Renal pelvis (tissue), 4 donors: ENCODE measurements around the gene APLP1. TPM values are rescaled to one million over a fixed set of nuclear protein-coding genes. Genes with fewer than 3 reads are reported as not detected.
"Not testable (repeated sequence)": the region's sequence is repeated elsewhere in the genome, so short reads cannot be mapped to it uniquely, and the experiment has no call there.

Experiments used
- DNase-seq: peaks from one replicate; pipeline ENCODE4 v3.0.0-alpha.2; 2013
- polyA plus RNA-seq, 3 donors: library from polyadenylated mRNA; unstranded; fragments of 120-200 nt; gene quantifications; one replicate each; pipeline ENCODE4 v1.2.1, GENCODE V29; 2013; ENCODE audit not compliant: insufficient read length in 3 of 3

APLP1 gene
- polyA plus RNA-seq, 3 donors = 26.6 to 29.2 (median 29.1) TPM

DNA sequence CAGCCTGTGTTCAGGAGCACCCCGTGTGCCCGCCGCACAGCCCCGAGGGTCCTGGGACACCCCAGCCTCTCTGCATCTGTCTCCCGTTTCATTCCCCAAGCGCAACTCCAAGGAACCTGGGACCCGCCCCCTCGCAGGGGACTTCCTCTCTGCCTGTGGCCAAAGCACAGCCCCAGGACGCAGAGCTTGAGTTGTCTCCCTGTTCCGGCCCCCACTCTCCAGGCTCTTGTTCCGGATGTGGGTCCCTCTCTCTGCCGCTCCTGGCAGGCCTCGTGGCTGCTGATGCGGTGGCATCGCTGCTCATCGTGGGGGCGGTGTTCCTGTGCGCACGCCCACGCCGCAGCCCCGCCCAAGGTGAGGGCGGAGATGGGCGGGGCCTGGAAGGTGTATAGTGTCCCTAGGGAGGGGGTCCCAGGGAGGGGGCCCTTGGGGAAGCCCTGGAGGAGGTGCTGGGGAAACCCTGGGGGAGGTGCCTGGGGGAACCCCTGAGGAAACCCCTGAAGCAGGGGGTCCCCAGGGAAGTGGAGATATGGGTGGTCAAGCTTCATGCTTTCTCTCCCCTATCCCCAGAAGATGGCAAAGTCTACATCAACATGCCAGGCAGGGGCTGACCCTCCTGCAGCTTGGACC, 35.3 kb downstream of the APLP1 start:
- DNase-seq = peak; percentile 62

DNA sequence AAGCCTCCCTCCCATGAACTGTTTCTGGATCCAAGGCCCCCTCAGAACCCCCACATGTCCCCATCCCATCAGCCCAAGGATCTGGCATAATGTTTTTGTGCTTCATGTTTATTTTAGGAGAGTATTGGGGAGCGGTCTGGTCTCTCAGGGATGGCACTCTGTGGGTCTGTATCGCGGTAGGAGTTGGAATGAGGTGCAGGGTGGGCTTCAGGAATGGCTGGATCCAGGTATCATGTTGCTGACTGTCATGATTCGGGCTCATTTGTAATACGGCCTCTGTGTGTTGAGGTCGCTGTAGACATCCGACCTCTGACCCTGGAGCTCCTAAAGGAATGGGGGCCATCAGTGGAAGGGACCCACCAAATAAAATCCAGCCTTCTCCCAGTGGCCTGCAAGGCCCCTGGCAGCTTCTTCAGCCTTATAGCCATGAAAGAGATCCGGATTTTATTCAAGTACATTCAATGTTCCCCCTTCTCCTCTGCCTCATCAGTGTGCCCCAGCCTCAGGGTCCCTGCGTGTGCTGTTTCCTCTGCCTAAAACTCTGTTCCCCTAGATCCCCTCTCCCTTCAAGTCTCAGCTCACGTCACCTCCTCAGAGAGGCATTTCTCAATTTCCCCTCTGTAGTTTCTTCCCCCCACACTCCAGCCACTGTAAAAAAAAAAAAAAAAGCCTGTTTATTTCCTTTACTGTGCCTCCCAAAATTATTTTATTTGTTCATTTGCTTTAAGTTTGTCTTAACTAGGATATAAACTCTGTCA, 36.1 kb downstream of the APLP1 start:
- DNase-seq = no peak

DNA sequence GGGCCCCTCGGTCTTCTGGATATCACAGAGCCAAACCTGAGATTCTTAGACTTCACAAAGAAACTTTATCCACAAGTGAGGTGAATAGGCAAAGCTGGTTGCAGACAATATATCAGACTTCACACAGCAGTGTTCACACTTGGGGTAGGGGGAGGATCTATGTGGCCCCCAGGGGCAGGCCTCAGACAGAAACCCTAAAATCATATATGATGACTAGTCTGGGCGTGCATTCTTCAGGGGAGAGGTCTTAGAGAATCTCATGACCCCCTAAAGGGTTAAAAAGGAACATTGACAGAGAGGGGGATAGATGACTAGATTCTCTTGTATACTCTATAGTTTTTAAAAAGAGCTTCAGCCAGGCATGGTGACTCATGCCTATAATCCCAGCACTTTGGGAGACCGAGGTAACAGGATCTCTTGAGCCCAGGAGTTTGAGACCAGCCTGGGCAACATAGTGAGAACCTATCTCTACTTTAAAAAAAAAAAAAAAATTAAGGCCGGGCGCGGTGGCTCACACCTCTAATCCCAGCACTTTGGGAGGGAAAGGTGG, 36.9 kb downstream of the APLP1 start:
- DNase-seq = no peak

DNA sequence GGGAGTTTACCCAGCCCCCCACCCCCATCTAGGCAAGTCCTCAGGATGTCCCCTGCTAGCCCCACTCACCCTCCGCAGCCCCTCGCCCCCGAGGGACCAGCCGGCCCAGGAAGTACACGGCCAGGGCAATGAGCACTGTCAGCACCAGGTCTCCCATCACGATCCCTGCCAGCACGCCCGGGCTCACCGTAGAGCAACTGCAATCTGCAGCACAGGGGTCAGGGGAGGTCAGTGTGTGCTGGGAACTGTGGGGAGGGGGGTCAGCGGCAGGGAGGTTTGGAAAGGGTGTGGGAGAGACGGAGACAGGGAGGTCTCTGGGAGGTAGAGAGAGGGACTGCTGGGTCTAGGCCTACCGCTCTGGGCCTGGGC, 39.0 kb downstream of the APLP1 start:
- no peak for DNase-seq

DNA sequence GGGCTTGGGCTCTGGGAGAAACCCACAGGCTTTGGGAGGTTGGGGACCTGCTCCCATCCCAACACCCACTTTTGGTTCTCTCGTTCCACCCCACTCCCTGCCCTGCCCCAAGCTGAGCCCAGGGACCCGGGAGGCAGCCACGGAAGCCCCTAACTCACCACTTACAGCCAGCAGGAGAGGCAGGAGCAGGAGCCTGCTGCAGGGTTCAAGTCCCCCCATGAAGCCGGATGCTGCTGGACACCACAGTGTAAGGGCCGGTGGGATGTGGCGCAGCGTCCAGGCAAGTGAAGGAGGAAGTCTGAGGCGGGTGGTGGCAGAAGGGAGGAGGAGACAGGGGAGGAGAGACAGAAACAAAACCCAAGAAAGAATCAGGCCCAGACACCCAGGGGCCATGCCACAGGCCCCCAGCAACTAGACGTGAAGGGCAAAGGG, 39.7 kb downstream of the APLP1 start, which contains the start of gene TYROBP:
Gene TYROBP (minus strand): TSS at position 286 of the 432 bp plus-strand sequence. CDS start 67 bp downstream, at position 219.
- DNase-seq = no peak

DNA sequence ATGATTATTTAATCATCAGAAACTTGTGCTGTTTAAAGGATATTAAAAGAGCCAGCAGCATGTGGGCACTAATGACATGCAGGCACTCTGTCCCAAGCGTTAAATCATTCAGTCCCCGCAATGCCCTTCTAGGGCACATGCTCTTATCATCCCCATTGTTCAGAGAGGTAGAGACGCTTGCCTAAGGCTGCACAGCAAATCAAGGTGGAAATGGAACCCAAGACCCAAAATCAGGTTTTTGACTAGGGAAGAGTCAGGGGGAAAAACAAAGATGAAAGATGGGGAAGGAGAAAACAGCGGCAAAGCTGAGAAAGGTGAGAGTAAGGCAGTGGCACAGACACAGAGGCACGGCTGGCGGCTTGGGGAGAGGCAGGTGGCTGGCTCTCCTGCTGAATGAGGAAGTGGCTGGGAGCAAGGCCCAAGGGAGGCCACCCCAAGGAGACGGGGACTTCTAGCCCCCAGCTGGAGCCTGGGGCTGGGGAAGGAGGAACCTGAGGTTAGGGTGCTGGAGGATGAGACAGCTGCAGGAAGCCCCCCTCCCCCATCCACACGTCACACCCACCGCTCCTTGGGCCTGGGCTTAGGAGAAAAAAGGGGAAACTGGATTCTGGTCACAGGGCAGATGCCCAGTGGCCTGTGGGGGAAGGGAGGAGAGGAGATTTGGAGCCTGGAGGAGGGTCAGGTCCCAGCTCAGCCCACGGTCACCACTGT, 40.8 kb downstream of the APLP1 start:
- DNase-seq = no peak

DNA sequence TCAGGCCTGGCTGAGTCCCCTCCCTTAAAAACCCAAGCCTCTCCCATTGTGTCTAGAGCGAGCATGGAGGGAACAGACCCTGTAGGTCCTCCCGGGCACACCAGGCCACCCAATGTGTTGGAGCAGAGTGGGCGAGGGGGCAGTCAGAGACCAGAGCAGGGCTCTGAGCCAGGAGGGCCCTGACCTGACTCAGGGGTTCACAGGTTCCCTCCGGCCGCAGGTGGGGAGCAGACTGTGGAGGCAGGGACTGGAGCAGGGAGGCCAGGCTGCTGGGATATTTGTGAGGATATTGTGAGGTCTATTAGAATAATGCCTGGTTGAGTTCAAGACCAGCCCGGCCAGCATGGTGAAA, 41.3 kb downstream of the APLP1 start:
- DNase-seq = no peak

DNA sequence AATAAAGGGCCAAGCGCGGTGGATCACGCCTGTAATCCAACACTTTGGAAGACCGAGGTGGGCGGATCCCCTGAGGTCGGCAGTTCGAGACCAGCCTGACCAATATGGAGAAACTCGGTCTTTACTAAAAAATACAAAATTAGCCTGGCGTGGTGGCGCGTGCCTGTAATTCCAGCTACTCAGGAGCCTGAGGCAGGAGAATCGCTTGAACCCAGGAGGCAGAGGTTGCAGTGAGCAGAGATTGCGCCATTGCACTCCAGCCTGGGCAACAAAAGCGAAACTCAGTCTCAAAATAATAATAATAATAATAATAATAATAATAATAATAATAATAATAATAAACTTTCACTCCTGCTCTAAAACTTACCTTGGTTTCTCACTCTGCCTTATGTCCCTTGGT, 42.0 kb downstream of the APLP1 start:
- not testable (repeated sequence) for DNase-seq

DNA sequence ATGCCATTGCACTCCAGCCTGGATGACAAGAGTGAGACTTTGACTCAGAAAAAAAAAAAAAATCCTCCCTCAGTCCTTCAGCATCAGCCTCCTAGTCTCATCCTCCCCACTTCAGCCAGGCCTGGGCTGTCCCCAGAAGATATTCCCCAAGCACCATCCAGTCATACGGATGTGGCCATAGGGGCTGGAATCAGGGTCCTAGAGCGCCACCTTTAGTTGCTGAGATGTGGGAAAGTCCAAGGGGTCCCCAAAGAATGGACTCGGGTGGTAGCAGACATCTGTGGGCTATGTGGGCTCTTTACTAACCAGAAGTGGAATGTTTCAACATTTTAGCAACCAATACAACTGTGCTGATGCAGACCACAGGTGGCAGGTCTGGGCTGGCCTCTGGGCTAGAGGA, 42.8 kb downstream of the APLP1 start:
- no peak for DNase-seq

DNA sequence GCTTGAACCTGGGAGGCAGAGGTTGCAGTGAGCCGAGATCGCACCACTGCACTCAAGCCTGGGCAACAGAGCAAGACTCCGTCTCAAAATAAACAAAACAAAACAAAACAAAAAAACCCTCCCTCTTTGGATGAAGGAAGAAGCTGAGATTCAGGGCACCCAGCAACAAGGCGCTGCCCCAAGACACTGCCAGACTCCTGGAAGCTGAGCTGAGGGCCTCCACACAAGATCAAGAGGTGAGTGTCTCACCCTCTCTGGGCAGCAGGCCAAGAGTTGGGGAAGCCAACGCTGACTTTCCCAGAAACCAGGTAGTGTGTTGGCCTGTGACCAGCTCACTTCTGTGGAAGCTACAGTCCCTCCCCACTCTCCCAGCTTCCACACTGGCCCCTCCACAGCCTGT, 43.4 kb downstream of the APLP1 start:
- no peak for DNase-seq

DNA sequence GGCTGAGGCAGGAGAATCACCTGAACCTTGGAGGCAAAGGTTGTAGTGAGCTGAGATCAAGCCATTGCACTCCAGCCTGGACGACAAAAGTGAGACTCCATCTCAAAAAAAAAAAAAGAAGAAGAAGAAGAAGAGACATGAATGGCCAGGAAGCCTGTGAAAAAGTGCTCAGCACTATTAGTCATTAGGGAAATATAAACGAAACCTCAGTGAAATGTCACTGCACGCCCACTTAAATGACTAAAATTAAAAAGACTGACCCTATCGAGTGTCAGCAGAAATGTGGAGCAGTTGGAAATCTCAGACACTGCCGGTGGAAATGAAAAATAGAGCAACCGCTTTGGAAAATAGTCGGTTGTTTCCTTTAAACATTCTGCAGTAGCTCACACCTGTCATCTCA, 45.2 kb downstream of the APLP1 start:
- DNase-seq = no peak

DNA sequence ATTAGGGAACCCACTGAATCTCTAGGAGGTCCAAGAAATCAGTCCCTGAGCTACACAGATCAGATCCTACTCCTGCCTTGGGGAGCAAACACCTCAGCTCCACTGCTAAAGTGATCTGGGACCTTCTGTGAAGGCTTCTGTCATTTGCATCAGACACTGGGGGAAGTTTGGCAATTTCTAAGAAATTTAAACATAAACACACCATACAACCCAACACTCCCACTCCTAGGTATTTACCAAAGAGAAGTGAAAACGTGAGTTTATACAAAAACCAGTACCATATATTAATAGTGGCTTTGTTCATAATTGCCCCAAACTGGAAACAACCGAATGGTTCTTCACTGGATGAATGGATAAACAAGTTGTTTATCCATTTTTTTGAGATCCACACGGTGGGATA, 47.1 kb downstream of the APLP1 start:
- DNase-seq = no peak

DNA sequence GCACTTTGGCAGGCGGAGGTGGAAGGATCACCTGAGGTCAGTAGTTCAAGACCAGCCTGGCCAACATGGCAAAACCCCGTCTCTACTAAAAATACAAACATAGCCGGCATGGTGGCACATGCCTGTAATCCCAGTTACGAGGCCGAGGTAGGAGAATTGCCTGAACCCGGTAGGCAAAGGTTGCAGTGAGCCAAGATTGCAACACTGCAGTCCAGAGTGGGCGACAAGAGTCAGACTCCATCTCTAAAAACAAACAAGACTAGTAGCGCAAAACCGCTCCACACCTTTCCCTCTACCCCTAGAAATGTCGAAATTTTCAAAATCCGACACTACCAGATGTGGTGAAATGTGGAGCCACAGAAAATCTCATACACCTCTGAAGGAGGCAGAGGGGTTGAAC, 50.9 kb downstream of the APLP1 start:
- DNase-seq = no peak

DNA sequence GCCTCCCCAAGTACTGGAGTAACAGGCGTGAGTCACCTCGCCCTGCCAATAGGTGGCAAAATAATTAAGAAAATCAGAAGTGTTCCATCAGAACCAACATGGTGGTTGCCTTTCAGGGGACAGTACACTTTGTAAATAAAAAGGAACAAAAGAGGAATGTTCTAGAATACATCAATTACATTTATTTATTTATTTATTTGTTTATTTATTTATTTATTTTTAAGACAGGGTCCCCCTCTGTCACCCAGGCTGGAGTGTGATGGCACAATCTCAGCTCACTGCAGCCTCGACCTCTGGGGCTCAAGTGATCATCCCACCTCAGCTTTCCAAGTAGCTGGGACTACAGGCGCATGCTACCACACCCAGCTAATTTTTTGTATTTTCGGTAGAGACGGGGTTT, 52.6 kb downstream of the APLP1 start:
- DNase-seq = no peak

DNA sequence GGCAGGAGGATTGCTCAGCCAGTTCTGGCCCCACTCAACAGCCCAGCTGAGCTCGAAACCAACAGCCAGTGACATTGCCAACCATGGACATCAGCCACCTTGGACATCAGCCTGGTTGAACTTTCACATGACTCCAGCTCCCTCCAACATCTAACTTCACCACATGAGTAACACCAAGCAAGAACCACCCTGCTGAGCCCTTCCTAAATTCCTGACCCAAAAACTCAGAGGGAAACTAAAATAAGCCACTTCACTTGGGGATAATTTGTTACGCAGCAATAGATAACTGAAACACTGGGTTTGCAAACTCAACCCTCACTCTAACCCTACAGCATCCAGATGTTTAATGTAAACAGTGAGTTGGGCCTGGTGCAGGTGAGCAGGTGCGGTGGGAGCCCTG, 57.1 kb downstream of the APLP1 start:
- no peak for DNase-seq

DNA sequence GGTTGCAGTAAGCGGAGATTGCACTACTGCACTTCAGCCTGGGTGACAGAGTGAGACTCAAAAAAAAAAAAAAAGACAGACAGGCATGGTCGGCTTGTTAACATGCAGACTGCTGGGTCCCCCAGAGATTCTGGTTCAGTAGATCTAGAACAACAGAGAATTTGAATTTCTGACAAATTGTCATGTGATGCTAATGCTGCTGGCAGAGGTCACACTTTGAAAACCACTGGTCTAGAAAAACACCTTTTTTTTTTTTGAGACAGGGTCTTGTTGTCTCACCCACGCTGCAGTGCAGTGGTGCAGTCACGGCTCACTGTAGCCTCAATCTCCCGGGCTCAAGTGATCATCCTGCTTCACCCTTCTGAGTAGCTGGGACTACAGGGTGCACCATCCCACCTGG, 60.1 kb downstream of the APLP1 start:
- no peak for DNase-seq

Other genes with a start within 250 kb of the APLP1 start
- 10 to 100 TPM; 66.7 to 93.3 (median 84.2) TPM for gene RBM42, start 239.5 kb upstream of the APLP1 start, polyA plus RNA-seq
- 1 to 10 TPM; 2.4 to 2.7 (median 2.4) TPM for gene ETV2, start 226.8 kb upstream of the APLP1 start, polyA plus RNA-seq
- 100 to 1,000 TPM; 306 to 397 (median 334) TPM for gene COX6B1, start 220.3 kb upstream of the APLP1 start, polyA plus RNA-seq
- 10 to 100 TPM; 13.1 to 27.1 (median 15.8) TPM for gene UPK1A, start 202.1 kb upstream of the APLP1 start, polyA plus RNA-seq
- gene ZBTB32, start 164.0 kb upstream of the APLP1 start, polyA plus RNA-seq = under 1 TPM; 0.21 to 0.62 (median 0.30) TPM
- 10 to 100 TPM; 37.4 to 41.5 (median 37.7) TPM for gene KMT2B, start 150.6 kb upstream of the APLP1 start, polyA plus RNA-seq
- 1 to 10 TPM; 2.1 to 3.9 (median 3.8) TPM for gene IGFLR1, start 126.1 kb upstream of the APLP1 start, polyA plus RNA-seq
- 10 to 100 TPM; 18.0 to 21.7 (median 19.3) TPM for gene U2AF1L4, start 123.2 kb upstream of the APLP1 start, polyA plus RNA-seq
- 10 to 100 TPM; 61.5 to 77.1 (median 68.9) TPM for gene PSENEN, start 122.9 kb upstream of the APLP1 start, polyA plus RNA-seq
- gene LIN37, start 120.0 kb upstream of the APLP1 start, polyA plus RNA-seq = 10 to 100 TPM; 13.1 to 14.0 (median 13.8) TPM
- 10 to 100 TPM; 20.5 to 34.1 (median 23.3) TPM for gene HSPB6, start 111.5 kb upstream of the APLP1 start, polyA plus RNA-seq
- 10 to 100 TPM; 15.6 to 26.2 (median 26.0) TPM for gene PROSER3, start 110.4 kb upstream of the APLP1 start, polyA plus RNA-seq
- gene ARHGAP33, start 93.0 kb upstream of the APLP1 start, polyA plus RNA-seq = 10 to 100 TPM; 26.4 to 38.7 (median 32.1) TPM
- gene PRODH2, start 55.7 kb upstream of the APLP1 start, polyA plus RNA-seq = 10 to 100 TPM; 41.4 to 52.5 (median 49.5) TPM
- 100 to 1,000 TPM; 145 to 223 (median 223) TPM for gene NPHS1, start 16.1 kb upstream of the APLP1 start, polyA plus RNA-seq
- gene KIRREL2, start 11.7 kb upstream of the APLP1 start, polyA plus RNA-seq = 10 to 100 TPM; 12.3 to 13.0 (median 12.7) TPM
- gene NFKBID, start 32.0 kb downstream of the APLP1 start, polyA plus RNA-seq = 1 to 10 TPM; 2.9 to 4.5 (median 4.0) TPM
- 1 to 10 TPM; 2.5 to 5.2 (median 3.3) TPM for gene HCST, start 34.0 kb downstream of the APLP1 start, polyA plus RNA-seq
- 10 to 100 TPM in 1 of 3 donors, 1 to 10 TPM in 2; 9.5 to 14.6 (median 9.7) TPM for gene TYROBP, start 39.7 kb downstream of the APLP1 start, polyA plus RNA-seq
- gene LRFN3, start 67.8 kb downstream of the APLP1 start, polyA plus RNA-seq = 10 to 100 TPM; 11.8 to 16.7 (median 13.6) TPM
- gene SDHAF1, start 126.6 kb downstream of the APLP1 start, polyA plus RNA-seq = 10 to 100 TPM; 15.5 to 18.8 (median 17.4) TPM
- gene SYNE4, start 140.2 kb downstream of the APLP1 start, polyA plus RNA-seq = 10 to 100 TPM; 13.2 to 17.5 (median 15.5) TPM
- gene ALKBH6, start 145.6 kb downstream of the APLP1 start, polyA plus RNA-seq = 10 to 100 TPM; 17.6 to 19.3 (median 18.8) TPM
- gene CLIP3, start 164.3 kb downstream of the APLP1 start, polyA plus RNA-seq = 10 to 100 TPM; 51.3 to 60.9 (median 53.5) TPM
- gene THAP8, start 185.7 kb downstream of the APLP1 start, polyA plus RNA-seq = 10 to 100 TPM; 14.0 to 16.5 (median 15.6) TPM
- gene WDR62, start 186.3 kb downstream of the APLP1 start, polyA plus RNA-seq = 1 to 10 TPM; 4.9 to 6.8 (median 5.4) TPM
- under 1 TPM in 1 of 3 donors, not detected in 2; 0.26 TPM for gene OVOL3, start 242.6 kb downstream of the APLP1 start, polyA plus RNA-seq
- gene POLR2I, start 246.3 kb downstream of the APLP1 start, polyA plus RNA-seq = 10 to 100 TPM; 53.4 to 61.7 (median 55.5) TPM
- gene TBCB, start 246.9 kb downstream of the APLP1 start, polyA plus RNA-seq = 100 to 1,000 TPM; 110 to 149 (median 133) TPM